Cortex of kidney (tissue), 1 donor: ENCODE results near the gene PREX1.
"Not testable (repeated sequence)": the region's sequence is repeated elsewhere in the genome, so short reads cannot be mapped to it uniquely, and the experiment has no call there.

Source experiments
- DNase-seq: peaks from one replicate; lab custom pipeline; 2025; lab: John Stamatoyannopoulos, UW

PREX1 gene, protein sequence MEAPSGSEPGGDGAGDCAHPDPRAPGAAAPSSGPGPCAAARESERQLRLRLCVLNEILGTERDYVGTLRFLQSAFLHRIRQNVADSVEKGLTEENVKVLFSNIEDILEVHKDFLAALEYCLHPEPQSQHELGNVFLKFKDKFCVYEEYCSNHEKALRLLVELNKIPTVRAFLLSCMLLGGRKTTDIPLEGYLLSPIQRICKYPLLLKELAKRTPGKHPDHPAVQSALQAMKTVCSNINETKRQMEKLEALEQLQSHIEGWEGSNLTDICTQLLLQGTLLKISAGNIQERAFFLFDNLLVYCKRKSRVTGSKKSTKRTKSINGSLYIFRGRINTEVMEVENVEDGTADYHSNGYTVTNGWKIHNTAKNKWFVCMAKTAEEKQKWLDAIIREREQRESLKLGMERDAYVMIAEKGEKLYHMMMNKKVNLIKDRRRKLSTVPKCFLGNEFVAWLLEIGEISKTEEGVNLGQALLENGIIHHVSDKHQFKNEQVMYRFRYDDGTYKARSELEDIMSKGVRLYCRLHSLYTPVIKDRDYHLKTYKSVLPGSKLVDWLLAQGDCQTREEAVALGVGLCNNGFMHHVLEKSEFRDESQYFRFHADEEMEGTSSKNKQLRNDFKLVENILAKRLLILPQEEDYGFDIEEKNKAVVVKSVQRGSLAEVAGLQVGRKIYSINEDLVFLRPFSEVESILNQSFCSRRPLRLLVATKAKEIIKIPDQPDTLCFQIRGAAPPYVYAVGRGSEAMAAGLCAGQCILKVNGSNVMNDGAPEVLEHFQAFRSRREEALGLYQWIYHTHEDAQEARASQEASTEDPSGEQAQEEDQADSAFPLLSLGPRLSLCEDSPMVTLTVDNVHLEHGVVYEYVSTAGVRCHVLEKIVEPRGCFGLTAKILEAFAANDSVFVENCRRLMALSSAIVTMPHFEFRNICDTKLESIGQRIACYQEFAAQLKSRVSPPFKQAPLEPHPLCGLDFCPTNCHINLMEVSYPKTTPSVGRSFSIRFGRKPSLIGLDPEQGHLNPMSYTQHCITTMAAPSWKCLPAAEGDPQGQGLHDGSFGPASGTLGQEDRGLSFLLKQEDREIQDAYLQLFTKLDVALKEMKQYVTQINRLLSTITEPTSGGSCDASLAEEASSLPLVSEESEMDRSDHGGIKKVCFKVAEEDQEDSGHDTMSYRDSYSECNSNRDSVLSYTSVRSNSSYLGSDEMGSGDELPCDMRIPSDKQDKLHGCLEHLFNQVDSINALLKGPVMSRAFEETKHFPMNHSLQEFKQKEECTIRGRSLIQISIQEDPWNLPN (N-terminal part only)

DNA sequence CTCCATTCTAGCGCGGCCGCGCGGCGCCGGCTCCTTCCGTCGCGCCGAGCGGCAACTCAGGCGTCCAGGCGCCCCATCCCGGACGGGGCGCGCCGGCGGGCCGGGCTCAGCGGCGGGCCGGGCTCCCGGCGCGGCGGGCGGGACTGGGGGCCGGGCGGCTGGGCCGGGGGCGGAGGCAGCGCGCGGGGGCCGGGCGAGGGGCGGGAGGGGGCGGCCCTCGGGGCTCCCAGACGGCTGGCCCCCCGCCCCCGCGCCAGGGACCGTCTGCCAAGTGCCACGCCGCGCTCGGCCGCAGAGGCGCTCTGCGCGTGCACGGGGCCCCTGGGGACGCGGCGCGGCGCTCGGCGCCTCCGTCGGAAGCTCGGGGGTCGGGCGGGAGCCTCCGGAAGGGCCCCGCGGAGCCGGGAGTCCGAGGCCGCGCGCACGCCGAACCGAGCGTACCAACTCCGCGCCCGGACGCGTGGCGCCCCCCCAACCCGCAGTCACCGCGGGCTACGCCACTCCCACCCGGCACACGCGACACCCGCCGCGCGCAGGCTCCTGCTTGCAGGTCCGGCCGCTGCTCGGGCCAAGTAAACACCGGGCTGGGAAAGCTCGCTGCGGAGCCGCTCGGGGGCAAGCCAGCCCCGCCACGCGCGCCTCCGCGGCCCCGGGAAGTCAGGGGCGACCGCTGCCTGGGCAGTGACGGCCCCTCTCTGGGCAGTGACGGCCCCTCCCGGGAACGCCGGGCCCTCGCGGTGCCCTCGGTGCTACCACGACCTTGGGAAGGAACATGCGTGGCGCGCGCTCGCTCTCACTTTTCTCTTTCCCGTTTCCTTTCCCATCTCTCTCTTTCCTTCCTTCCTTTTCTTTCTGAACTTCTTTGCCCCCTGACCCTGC is at the start of gene PREX1:
Gene PREX1, minus strand, starts transcription at position 145 of the 879 bp plus-strand sequence. Its CDS starts 139 bp downstream, at position 6.
- no peak for DNase-seq

DNA sequence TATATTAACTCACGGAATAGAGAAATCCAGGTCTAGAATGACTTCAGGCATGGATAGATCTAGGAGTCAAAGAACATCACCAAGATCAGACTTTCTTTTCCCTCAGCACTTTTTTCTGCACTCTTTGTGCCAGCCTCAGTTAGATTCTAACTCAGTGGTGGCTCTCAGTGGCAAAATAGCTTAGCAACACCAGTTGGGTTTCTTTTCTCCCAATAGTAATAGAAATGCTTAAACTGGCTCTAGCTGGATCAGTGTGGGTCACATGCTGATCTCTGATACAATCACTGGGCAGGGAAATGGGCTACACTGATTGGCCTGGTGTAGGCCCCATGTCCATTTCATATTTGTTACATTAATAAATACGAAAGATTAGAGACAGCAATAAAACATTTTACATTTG is 49.5 kb upstream of the PREX1 start:
- DNase-seq, result no peak

DNA sequence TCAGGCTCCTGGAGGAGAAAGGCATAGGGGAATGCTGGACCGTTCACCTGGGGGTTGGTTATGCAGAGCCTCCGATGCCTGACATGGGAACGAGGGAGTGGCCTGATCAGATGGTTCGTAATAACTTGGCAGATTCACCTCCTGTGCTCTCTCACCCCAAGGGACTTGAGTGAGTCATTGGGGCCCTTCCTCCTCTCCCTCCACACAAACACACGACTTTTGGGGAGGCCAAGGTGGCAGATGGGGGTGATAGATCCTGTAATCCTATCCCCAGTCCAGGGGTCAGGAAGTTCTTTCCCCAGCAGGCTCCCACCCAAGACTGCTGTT is 48.1 kb upstream of the PREX1 start:
- no peak for DNase-seq

DNA sequence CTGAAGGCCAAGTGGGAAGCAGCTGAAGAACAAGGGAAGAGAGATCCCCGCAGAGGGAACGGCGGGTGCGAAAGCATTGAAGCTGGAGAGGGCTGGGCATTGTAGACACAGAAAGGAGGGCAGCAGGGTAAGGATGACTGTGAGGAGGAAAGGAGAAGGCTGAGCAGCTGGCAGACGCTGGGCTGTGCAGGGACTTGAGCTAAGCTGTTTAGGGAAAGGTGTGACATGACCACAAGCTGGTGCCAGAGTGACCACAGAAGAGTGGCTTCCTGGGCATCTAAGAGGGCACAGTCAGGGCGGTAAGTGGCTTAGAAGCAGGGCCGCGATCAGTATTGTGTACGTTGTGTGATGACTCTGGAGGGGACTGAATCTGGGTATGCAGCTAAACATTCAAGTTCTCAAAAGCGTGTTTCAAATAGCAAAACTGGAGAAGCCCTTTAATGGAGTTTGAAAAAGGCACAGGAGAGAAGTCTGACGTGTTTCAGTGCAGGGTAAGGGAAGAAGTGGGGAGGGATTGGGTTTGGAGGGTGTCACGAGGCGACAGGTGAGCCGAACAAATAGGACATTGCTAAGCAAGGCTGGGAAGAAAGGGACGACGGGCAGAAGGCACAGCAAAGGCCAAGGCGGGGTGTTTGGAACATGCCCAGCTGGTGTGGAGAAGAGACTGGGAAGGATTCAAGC is 47.6 kb upstream of the PREX1 start:
- DNase-seq, result no peak

DNA sequence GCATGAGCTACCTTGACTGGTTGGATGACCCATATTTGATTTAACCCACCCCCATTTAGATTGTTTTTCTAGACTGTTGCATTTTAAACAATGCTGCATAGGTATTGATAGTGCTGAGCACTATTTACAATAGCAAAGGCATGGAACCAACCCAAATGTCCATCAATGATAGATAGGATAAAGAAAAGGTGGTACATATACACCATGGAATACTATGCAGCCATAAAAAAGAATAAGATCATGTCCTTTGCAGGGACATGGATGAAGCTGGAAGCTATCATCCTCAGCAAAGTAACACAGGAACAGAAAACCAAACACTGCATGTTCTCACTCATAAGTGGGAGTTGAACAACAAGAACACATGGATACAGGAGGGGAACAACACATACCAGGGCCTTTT is 41.6 kb upstream of the PREX1 start:
- DNase-seq, result not testable (repeated sequence)

DNA sequence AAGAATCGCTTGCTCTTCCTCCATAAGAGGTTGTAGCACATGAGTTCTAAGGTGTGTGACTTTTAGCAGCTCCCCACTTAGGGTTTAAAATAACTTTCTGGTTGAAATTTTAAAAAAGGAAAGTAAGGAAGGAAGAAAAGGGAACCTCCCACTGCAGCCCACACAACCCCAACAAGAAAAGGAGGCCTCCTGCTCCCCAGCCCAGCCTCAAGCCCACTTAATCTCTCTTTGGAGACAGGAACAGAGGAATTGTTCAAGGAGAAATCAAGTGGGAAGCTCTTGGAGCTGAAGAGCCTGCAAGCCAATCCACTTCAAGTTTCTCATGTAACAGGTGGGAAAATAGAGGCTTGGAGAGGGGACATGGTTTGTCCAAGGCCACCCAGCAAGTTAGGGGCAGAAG is 39.1 kb upstream of the PREX1 start:
- no peak for DNase-seq

DNA sequence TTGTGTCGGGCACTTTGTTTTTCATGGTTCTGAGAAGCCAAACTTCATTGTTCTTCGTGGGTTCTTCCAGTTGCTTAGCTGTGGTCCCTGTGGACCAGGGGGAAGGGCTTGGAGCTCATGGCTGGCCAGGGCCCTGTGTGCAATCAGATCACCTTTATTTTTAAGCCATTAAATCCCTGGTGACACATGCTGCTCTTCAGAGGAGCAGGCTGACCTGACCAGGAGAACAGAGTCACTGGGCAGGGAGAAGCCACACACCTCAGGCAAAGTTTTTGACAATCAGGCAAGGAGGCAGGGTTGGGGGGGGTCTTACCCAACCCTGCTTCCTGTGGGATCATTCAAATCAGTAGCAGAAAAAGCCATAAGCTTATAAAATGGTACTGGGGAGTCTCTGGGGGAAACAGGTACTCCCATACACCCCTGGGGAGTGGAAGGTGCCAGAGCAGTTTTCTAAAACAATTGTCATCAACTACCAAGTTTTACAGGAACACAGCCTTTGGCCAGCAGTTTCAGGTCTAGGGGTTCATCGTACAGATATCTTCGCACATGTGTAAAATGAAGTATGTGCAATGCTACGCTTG is 37.0 kb upstream of the PREX1 start:
- no peak for DNase-seq

DNA sequence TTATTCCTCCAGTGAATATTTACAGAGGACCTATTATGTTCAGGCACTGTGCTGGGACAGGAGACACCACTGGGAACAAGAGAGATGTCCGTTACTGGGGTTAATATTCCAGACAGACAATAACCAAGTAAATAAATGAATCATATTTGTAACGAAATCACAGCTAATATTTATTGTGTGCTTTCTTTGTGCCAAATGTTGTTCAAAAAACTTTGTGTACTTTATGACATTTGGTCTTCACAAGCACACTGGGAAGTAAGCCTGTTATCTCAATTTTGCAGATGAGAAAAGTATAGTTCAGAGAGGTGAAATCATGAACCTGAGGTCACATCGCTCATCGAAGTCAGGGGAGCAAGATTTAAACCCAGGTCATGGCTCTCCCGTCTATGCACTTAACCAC is 36.5 kb upstream of the PREX1 start:
- no peak for DNase-seq

DNA sequence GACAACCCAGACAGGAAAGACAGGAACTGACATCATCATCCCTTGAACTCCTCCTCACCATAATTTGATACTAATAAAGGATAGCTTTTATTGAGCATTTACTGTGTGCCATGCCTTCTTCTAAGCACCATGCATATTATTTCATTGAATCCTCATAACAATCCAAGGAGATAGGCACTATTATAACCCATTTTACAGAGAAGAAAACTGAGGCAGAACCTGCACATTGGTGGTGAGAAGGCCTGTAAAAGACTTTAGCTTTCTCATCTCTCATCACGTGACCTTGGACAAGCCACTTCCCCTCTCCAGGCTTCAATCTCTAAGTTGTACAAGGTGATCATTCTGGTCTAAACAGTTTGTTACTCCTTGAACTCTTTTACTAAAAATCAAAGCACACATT is 34.5 kb upstream of the PREX1 start:
- no peak for DNase-seq

DNA sequence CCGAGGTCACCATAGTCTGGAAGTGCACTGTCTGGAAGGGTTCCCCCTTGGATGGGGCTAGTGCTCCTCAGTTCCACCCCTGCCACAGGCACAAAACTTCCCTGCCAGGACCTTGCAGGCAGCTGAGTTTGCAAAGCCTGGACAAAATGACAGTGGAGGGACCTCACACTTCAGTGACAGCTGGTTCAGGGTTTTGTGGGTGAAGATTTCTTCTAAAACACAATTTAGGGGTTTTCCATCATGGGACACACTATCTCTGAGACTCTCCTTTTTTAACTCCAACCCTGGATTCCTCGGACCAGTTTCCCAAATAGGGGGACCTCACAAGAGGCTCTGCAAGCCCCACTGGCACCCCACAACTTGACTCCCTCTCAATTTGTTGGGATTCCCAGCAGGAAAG is 33.6 kb upstream of the PREX1 start:
- no peak for DNase-seq

DNA sequence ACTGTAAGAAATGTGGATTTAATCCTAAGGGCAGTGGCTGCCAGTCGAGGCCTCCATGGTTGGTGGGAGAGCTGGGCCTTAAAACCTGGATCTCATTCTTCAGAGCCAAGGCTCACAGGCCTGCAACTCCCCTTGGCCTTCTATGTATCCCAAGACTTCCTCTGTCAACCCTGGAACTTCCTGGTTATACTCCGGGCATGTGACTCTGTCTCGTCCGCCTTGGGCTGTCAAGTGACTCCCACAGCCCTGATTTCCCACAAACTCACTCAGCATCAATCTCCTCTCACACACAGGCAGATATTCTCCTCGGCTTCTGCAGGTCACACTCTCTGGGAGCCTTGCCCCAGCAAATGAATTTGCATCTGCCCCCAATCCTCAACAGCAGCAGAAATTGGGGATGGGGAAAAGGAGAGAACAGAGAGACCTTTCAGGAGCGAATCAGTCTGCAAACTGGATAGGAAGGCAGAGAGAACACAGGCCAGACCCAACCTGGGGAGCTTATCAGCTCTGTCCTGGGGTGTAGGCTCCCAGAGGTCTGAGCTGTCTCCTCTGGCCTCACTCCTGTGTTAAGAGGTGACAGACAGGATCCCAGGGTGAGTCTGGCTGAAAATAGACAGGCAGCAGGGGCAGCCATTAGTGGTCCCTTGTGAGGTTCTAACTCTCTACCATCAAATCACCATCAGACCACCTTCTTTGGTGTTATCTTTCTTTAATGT is 30.4 kb upstream of the PREX1 start:
- no peak for DNase-seq

DNA sequence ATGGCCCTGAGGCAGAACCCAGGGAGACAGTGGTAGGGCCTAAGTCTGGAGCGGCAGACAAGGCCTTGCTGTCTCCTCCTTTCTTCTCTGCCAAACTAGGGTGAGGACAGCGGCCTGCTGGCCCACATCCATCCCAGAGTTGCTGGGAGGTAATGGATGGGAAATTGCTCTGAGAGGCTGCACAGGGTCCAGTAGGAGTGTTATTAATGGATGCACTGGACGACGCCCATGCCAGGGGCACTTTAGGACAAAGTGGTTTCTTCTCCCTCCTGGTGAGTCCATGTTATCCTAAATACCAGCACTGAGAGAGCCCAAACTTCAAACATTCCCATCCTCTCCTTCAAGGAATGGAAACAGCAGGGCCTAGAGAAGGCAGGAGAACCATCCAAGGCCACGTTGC is 28.3 kb upstream of the PREX1 start:
- DNase-seq, result no peak

DNA sequence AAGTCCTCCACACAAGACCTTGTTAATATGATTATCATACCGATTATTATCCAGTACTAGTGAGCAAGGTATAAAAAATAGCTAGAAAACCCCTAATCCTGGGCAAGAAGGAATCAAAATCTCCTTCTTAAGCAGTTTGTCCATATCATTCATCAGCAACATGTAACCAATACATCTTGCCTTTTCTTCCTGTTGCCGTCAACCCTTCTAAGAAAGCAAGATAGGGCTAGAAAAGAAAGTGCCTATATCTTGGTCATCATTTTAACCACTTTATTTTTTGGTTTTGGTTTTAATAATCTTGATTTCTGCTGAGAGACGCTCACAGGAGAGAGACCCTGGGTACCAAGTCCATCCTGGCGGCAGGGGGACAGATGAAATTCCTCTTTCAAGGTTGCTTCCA is 27.2 kb upstream of the PREX1 start:
- DNase-seq, result no peak

DNA sequence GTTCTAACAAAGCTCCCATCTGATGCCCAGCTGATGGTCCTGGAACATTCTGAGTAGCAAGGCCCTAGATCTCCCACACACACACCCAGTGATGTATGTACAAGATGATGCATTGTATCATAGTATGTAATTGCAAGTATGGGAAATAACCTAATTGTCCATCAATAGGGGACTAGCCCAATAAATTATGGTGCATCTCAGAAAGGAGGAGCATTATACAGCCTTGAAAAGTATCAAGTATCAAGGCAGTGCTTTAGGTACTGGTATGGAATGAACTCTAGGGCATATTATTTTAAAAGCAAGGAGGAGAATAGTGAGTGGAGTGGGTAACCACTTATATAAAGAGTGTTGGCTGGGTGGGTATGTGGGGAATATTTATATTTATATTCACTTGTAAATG is 24.8 kb upstream of the PREX1 start:
- no peak for DNase-seq

DNA sequence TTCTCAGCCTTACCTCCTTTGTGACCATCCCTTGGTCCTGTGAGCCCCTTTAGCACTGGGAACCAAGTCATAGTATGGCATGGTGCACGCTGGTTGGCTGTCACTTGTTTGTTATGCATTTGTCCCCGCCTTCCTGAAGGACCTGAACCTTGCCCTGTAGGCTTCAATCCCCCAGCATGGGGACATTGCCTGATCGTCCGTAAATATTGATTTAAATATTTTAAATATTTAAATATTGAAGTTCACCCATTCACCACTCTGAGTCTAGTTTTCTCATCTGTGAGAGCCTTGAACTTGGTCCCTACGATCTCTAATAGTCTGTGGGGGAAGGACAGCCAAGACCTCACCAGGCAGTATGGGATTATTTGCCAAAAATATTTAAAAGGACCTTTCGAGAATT is 23.8 kb upstream of the PREX1 start:
- no peak for DNase-seq

DNA sequence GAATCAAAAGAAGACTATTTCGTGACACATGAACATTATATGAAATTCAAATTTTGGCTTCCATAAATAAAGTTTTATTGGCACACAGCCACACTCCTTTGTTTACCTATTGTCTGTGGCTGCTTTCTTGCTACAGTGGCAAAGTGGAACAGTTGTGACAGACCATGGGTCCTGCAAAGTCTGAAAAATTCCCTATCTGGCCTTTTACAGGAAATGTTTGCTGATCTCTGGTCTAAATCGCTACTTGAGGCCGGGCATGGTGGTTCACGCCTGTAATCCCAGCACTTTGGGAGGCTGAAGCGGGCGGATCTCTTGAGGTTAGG is 23.1 kb upstream of the PREX1 start:
- DNase-seq, result no peak

DNA sequence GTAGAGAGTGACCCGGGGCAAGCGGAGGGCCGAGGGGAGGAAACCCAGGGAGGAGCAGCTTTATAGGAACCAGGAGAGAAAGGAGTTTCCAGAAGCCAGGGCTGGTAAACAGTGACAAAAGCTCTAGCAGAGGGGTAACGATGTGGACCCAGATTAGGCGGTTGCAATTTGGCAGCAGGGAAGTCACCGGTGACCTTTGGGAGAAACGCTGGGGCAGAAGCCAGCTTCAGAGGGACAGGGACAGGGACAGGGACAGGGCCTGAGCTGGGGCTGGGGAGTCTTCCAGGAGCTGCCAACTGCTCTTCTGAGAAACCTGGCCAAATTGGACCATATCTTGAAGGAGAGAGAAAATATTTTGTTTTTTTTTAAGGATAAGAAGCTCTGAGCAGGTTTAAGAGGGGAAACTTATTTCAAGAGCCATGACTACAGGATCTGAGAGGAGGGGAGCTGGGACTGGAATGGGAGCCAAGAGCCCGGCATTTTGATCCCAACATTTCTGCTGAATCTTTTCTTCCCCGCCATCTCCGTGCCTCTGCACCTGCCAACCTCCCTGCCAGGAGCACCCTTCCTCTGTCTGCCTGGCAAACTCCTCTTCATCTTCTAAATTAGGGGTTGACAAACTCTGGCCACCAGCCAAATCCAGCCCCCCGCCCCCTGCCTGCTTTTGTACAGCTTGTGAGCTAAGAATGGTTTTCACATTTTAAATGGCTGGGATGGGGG is 22.6 kb upstream of the PREX1 start:
- DNase-seq, result no peak

DNA sequence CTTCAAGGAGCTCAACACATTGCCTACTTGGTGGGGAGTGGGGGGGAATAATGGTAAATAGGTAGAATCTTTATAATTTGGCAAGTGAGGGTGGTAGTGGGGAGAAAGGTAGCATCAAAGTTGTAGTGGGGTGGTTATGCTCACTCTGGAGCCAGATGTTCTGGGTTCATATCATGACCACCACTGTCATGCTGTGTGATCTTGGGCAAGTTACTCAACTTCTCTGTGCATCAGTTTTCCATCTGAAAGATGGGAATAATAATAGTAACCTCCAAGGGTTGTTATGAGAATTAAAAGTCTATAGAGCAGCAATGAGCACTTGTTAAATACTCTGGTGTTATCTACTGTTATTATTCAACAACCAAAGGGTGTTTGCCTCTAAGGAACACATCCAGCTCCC is 22.0 kb upstream of the PREX1 start:
- DNase-seq, result no peak

DNA sequence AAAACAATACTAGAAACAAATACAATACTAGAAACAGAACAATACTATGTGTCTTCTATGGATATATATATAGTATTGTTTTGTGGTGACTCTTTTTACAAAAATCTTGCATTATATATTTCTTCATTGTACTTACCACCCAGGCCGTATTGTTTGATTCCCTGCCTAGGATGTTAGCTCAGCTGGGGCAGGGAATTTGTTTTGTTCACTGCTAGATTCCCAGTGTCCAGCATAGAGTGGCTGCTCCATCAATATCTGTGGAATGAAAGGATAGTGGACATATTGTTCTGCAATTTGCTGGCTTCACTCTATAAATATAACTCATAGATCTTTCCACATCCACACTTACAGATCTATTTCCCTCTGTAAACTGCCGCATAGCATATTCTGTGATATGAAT is 21.5 kb upstream of the PREX1 start:
- DNase-seq, result no peak
